ENCODE data around the gene TCAP.

Gene TCAP

GRCh38 chr17:39687546-39688474 is 22.7 kb downstream of the TCAP start, which contains the start of gene PGAP3:
TSS of gene PGAP3 (minus strand) at chr17:39688057. CDS start at chr17:39688014, 43 bp downstream.
- peak within 1 kb of the TSS; percentile 82 for H3K4me3 ChIP-seq (ENCODE audit: low read depth, low read length)
- TF ChIP-seq CTCF (IDR thresholded peaks at IDR 0.05; ENCODE audit: low read depth, low read length) (no peak), MYC (IDR thresholded peaks at IDR 0.05; ENCODE audit: low read depth, low read length) (peak; percentile 54; the same call in 1 of the 2 replicates), POLR2A (IDR thresholded peaks at IDR 0.05; ENCODE audit: extremely low read depth, insufficient read length) (peak; percentile 71)
- TF ChIP-seq, protein P1, sequence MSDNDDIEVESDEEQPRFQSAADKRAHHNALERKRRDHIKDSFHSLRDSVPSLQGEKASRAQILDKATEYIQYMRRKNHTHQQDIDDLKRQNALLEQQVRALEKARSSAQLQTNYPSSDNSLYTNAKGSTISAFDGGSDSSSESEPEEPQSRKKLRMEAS (IDR thresholded peaks at IDR 0.05; ENCODE audit: low read depth, low read length): 0 out of 2 replicates have a peak, but pooled peaks have one; percentile 11
- peak; percentile 98 for DNase-seq (ENCODE audit: low read depth)

GRCh38 chr17:39688475-39688835 is 23.3 kb downstream of the TCAP start:
- TF ChIP-seq, protein P1 (IDR thresholded peaks at IDR 0.05; ENCODE audit: low read depth, low read length): no peak
- TF ChIP-seq MYC (IDR thresholded peaks at IDR 0.05; ENCODE audit: low read depth, low read length) (no peak), CTCF (IDR thresholded peaks at IDR 0.05; ENCODE audit: low read depth, low read length) (no peak), POLR2A (IDR thresholded peaks at IDR 0.05; ENCODE audit: extremely low read depth, insufficient read length) (no peak)
- DNase-seq (ENCODE audit: low read depth): no peak

GRCh38 chr17:39688945-39689344 is 23.8 kb downstream of the TCAP start:
- no peak for TF ChIP-seq MYC (IDR thresholded peaks at IDR 0.05; ENCODE audit: low read depth, low read length)
- no peak for TF ChIP-seq CTCF (IDR thresholded peaks at IDR 0.05; ENCODE audit: low read depth, low read length)
- TF ChIP-seq POLR2A (IDR thresholded peaks at IDR 0.05; ENCODE audit: extremely low read depth, insufficient read length): no peak
- TF ChIP-seq, protein P1 (IDR thresholded peaks at IDR 0.05; ENCODE audit: low read depth, low read length): no peak
- H3K4me3 ChIP-seq (ENCODE audit: low read depth, low read length): peak overlapping the region; percentile 82
- no peak for DNase-seq (ENCODE audit: low read depth)

More at GRCh38 chr17:39688475-39688835, 23.3 kb downstream of the TCAP start:
- peak overlapping the region; percentile 82 for H3K4me3 ChIP-seq (ENCODE audit: low read depth, low read length)

- TF ChIP-seq, protein P1 (IDR thresholded peaks at IDR 0.05; ENCODE audit: low read depth, low read length): no peak
- TF ChIP-seq POLR2A (IDR thresholded peaks at IDR 0.05; ENCODE audit: extremely low read depth, insufficient read length) (no peak), CTCF (IDR thresholded peaks at IDR 0.05; ENCODE audit: low read depth, low read length) (no peak), MYC (IDR thresholded peaks at IDR 0.05; ENCODE audit: low read depth, low read length) (no peak)
- H3K4me3 ChIP-seq (ENCODE audit: low read depth, low read length): no peak overlapping the region
- no peak for DNase-seq (ENCODE audit: low read depth)
Observed at GRCh38 chr17:39694593-39694992, 29.4 kb downstream of the TCAP start.

- DNase-seq (ENCODE audit: low read depth): no peak
- TF ChIP-seq MYC (IDR thresholded peaks at IDR 0.05; ENCODE audit: low read depth, low read length): no peak
- TF ChIP-seq CTCF (IDR thresholded peaks at IDR 0.05; ENCODE audit: low read depth, low read length): no peak
- TF ChIP-seq POLR2A (IDR thresholded peaks at IDR 0.05; ENCODE audit: extremely low read depth, insufficient read length): no peak
- TF ChIP-seq, protein P1 (IDR thresholded peaks at IDR 0.05; ENCODE audit: low read depth, low read length): no peak
- no peak overlapping the region for H3K4me3 ChIP-seq (ENCODE audit: low read depth, low read length)
Observed at GRCh38 chr17:39695089-39695474, 29.9 kb downstream of the TCAP start.

Measured in NB4 (cell line).